HG02840 (cell line): ENCODE data around the gene SAMD9.
"Not testable (repeated sequence)": the region's sequence is repeated elsewhere in the genome, so short reads cannot be mapped to it uniquely, and the experiment has no call there.

Experiments used
- ATAC-seq: cut with Tn5 transposase; IDR thresholded peaks from one replicate; pipeline ENCODE4 v1.9.1; 2021; ENCODE audit warnings: mild to moderate bottlenecking, moderate library complexity, moderate number of reproducible peaks; ENCODE audit not compliant: unreplicated experiment, low FRiP score

SAMD9 gene

GRCh38 chr7:93120592-93121549 is 3.1 kb upstream of the SAMD9 start:
- ATAC-seq = no peak

- ATAC-seq = no peak
Measured at GRCh38 chr7:93119191-93119905, 1.6 kb upstream of the SAMD9 start.

- no peak for ATAC-seq
Measured at GRCh38 chr7:93117327-93117726, 452 bp downstream of the SAMD9 start.

- ATAC-seq = no peak
Measured at GRCh38 chr7:93115796-93116195, 2.0 kb downstream of the SAMD9 start.

- ATAC-seq = no peak
Measured at GRCh38 chr7:93108003-93108402, 9.8 kb downstream of the SAMD9 start.

- ATAC-seq = no peak
Measured at GRCh38 chr7:93097388-93097787, 20.4 kb downstream of the SAMD9 start.

GRCh38 chr7:93092757-93093370 is 24.9 kb downstream of the SAMD9 start:
- no peak for ATAC-seq

- not testable (repeated sequence) for ATAC-seq
Measured at GRCh38 chr7:93073357-93073756, 44.4 kb downstream of the SAMD9 start.

- ATAC-seq = no peak
Measured at GRCh38 chr7:93062599-93062998, 55.2 kb downstream of the SAMD9 start.

GRCh38 chr7:93060865-93061264 is 56.9 kb downstream of the SAMD9 start:
- ATAC-seq = no peak

- ATAC-seq = no peak
Measured at GRCh38 chr7:93060025-93060424, 57.8 kb downstream of the SAMD9 start.

GRCh38 chr7:93056621-93057020 is 61.2 kb downstream of the SAMD9 start:
- not testable (repeated sequence) for ATAC-seq

GRCh38 chr7:93055543-93056107 is 62.2 kb downstream of the SAMD9 start:
- ATAC-seq = no peak

GRCh38 chr7:93054975-93055374 is 62.8 kb downstream of the SAMD9 start:
- no peak for ATAC-seq

GRCh38 chr7:93053949-93054943 is 63.5 kb downstream of the SAMD9 start:
- ATAC-seq = no peak

- ATAC-seq = no peak
Measured at GRCh38 chr7:93053209-93053948, 64.4 kb downstream of the SAMD9 start.

- ATAC-seq = no peak
Measured at GRCh38 chr7:93051660-93052059, 66.1 kb downstream of the SAMD9 start.
